HG03280 (cell line): ENCODE data around the gene IFNAR1.
"Not testable (repeated sequence)": the region's sequence is repeated elsewhere in the genome, so short reads cannot be mapped to it uniquely, and the experiment has no call there.

Experiments used
- ATAC-seq: cut with Tn5 transposase; IDR thresholded peaks from one replicate; pipeline ENCODE4 v1.9.1; 2021; ENCODE audit warnings: mild to moderate bottlenecking, moderate library complexity; ENCODE audit not compliant: unreplicated experiment

Gene IFNAR1

GRCh38 chr21:33374080-33374449, 49.3 kb downstream of the IFNAR1 start:
- ATAC-seq, result no peak

GRCh38 chr21:33374450-33375096, 49.8 kb downstream of the IFNAR1 start:
- ATAC-seq, result no peak

- ATAC-seq, result no peak
Measured at GRCh38 chr21:33375101-33375644, 50.4 kb downstream of the IFNAR1 start.

- ATAC-seq, result no peak
Measured at GRCh38 chr21:33377221-33377920, 52.6 kb downstream of the IFNAR1 start.

GRCh38 chr21:33378081-33378480, 53.3 kb downstream of the IFNAR1 start:
- ATAC-seq, result no peak

GRCh38 chr21:33379934-33380333, 55.2 kb downstream of the IFNAR1 start:
- ATAC-seq, result not testable (repeated sequence)

GRCh38 chr21:33380483-33380998, 55.8 kb downstream of the IFNAR1 start:
- ATAC-seq, result peak; percentile 52

GRCh38 chr21:33381381-33381780, 56.6 kb downstream of the IFNAR1 start:
- ATAC-seq, result not testable (repeated sequence)

GRCh38 chr21:33383056-33383888, 58.5 kb downstream of the IFNAR1 start:
- ATAC-seq, result peak; percentile 68

GRCh38 chr21:33384841-33385331, 60.1 kb downstream of the IFNAR1 start:
- no peak for ATAC-seq

- ATAC-seq, result no peak
Measured at GRCh38 chr21:33386222-33386784, 61.5 kb downstream of the IFNAR1 start.

- ATAC-seq, result no peak
Measured at GRCh38 chr21:33387294-33387693, 62.5 kb downstream of the IFNAR1 start.

GRCh38 chr21:33388188-33388587, 63.4 kb downstream of the IFNAR1 start:
- ATAC-seq, result no peak

- no peak for ATAC-seq
Measured at GRCh38 chr21:33390479-33390878, 65.7 kb downstream of the IFNAR1 start.

- no peak for ATAC-seq
Measured at GRCh38 chr21:33391656-33392055, 66.9 kb downstream of the IFNAR1 start.

- ATAC-seq, result no peak
Measured at GRCh38 chr21:33392284-33392985, 67.7 kb downstream of the IFNAR1 start.

GRCh38 chr21:33393348-33393747, 68.6 kb downstream of the IFNAR1 start:
- ATAC-seq, result no peak

GRCh38 chr21:33394260-33394659, 69.5 kb downstream of the IFNAR1 start:
- ATAC-seq, result no peak

GRCh38 chr21:33395891-33396331, 71.1 kb downstream of the IFNAR1 start:
- ATAC-seq, result no peak

- ATAC-seq, result no peak
Measured at GRCh38 chr21:33396436-33396835, 71.7 kb downstream of the IFNAR1 start.
